Testis (tissue), 2 donors: ENCODE data around the gene SPATA19.

Experiments
- CTCF ChIP-seq, 3 experiments: fragments of 450-650 bp in 2 of 3; fragments of 200-600 bp in 1 of 3; sonication (generic) in 1 of 3; IDR thresholded peaks; one replicate each; pipeline ENCODE4 v1.5.1; 2016 to 2019; ENCODE audit warnings: antibody characterized with exemption in 3 of 3, mild to moderate bottlenecking in 2 of 3, moderate library complexity in 1 of 3
- POLR2A ChIP-seq: fragments of 450-650 bp; IDR thresholded peaks from one replicate; pipeline ENCODE4 v1.6.1; 2017; ENCODE audit warnings: antibody characterized with exemption, mild to moderate bottlenecking, moderate library complexity

- TF ChIP-seq POLR2A (no peak), CTCF (IDR thresholded peaks at IDR 0.05) (no peak)
These were observed 54.3 kb downstream of the SPATA19 start for GRCh38 chr11:133790995-133791394.
